RWPE2 (cell line): ENCODE data around the gene C12orf76.
"Not testable (repeated sequence)": the region's sequence is repeated elsewhere in the genome, so short reads cannot be mapped to it uniquely, and the experiment has no call there.

Experiments used
- ATAC-seq: fragments of 200-7000 bp; cut with Tn5 transposase; 3 replicates; pipeline ENCODE4 v1.9.1; 2021; ENCODE audit warnings: low read depth
- DNase-seq: peaks from one replicate; pipeline ENCODE4 v3.0.0-alpha.2; 2020; ENCODE audit warnings: low spot score
- H3K27ac ChIP-seq: fragments of 450-650 bp; 2 replicates; pipeline ENCODE4 v1.5.1; 2017; ENCODE audit warnings: mild to moderate bottlenecking; ENCODE audit not compliant: poor library complexity, severe bottlenecking
- H3K27me3 ChIP-seq: fragments of 250-450 bp; sonication (Bioruptor Pico); 2 replicates; pipeline ENCODE4 v1.5.1; 2021; ENCODE audit warnings: mild to moderate bottlenecking, moderate library complexity; ENCODE audit not compliant: insufficient read depth, poor library complexity, severe bottlenecking
- H3K36me3 ChIP-seq: fragments of 250-450 bp; sonication (Bioruptor Pico); 2 replicates; pipeline ENCODE4 v1.5.1; 2020; ENCODE audit warnings: low read depth, mild to moderate bottlenecking, moderate library complexity
- H3K4me1 ChIP-seq: fragments of 250-450 bp; sonication (Bioruptor Pico); 2 replicates; pipeline ENCODE4 v1.5.1; 2021; ENCODE audit warnings: mild to moderate bottlenecking, moderate library complexity; ENCODE audit not compliant: insufficient read depth, poor library complexity, severe bottlenecking
- H3K4me3 ChIP-seq: fragments of 250-450 bp; sonication (Bioruptor Pico); 2 replicates; pipeline ENCODE4 v1.5.1; 2021; ENCODE audit warnings: mild to moderate bottlenecking, moderate library complexity; ENCODE audit not compliant: severe bottlenecking
- H3K9me3 ChIP-seq: fragments of 250-450 bp; sonication (Bioruptor Pico); 2 replicates; pipeline ENCODE4 v1.5.1; 2021; ENCODE audit warnings: mild to moderate bottlenecking, moderate library complexity; ENCODE audit not compliant: severe bottlenecking
- TF ChIP-seq, protein P1 (sequence below): fragments of 450-650 bp; IDR thresholded peaks from one replicate; pipeline ENCODE4 v1.5.1; 2017; ENCODE audit warnings: mild to moderate bottlenecking, moderate library complexity; ENCODE audit not compliant: poor library complexity, severe bottlenecking

C12orf76 gene

DNA sequence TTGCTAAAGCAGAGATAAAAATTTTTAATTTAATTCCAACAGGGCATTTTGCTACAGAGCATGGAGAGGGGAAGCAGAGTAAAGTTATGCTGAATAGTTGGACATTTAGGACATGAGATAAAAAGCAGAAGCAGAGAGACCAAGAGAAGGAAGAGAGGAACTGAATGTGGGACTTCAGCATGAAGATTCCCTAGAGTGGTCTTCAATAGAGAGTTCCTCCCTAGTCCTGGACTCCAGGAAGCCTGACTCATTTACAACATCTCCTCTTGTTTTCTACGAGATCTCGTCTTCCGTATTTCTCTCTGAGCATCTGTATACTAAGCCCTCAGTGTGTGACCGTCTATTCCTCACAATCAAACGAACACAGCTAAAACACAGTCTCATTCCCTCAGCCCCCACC is 40.6 kb upstream of the C12orf76 start:
- H3K9me3 ChIP-seq, result no peaks in the 10 kb centered on the region
- TF ChIP-seq, protein P1, sequence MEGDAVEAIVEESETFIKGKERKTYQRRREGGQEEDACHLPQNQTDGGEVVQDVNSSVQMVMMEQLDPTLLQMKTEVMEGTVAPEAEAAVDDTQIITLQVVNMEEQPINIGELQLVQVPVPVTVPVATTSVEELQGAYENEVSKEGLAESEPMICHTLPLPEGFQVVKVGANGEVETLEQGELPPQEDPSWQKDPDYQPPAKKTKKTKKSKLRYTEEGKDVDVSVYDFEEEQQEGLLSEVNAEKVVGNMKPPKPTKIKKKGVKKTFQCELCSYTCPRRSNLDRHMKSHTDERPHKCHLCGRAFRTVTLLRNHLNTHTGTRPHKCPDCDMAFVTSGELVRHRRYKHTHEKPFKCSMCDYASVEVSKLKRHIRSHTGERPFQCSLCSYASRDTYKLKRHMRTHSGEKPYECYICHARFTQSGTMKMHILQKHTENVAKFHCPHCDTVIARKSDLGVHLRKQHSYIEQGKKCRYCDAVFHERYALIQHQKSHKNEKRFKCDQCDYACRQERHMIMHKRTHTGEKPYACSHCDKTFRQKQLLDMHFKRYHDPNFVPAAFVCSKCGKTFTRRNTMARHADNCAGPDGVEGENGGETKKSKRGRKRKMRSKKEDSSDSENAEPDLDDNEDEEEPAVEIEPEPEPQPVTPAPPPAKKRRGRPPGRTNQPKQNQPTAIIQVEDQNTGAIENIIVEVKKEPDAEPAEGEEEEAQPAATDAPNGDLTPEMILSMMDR, result no peak
- H3K4me3 ChIP-seq, result no peak overlapping the region
- H3K27ac ChIP-seq, result no peak overlapping the region
- DNase-seq (no peak), ATAC-seq (no peak)
- no peaks in the 10 kb centered on the region for H3K4me1 ChIP-seq
- H3K36me3 ChIP-seq, result no peaks in the 10 kb centered on the region
- no peaks in the 10 kb centered on the region for H3K27me3 ChIP-seq

DNA sequence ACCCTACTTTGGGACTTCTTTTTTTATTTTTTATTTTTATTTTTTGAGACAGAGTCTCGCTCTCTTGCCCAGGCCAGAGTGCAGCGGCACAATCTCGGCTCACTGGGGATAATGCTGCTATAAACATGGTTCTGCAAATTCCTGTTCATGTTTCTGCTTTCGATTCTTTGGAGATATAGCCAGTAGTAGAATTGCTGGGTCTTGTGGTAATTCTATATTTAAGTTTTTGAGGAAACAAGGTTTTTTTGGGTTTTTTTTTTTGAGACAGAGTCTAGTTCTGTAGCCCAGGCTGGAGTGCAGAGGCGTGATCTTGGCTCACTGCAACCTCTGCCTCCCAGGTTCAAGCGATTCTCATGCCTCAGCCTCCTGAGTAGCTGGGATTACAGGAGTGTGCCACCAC is 39.9 kb upstream of the C12orf76 start:
- DNase-seq, ATAC-seq, H3K9me3 ChIP-seq: not testable (repeated sequence)

DNA sequence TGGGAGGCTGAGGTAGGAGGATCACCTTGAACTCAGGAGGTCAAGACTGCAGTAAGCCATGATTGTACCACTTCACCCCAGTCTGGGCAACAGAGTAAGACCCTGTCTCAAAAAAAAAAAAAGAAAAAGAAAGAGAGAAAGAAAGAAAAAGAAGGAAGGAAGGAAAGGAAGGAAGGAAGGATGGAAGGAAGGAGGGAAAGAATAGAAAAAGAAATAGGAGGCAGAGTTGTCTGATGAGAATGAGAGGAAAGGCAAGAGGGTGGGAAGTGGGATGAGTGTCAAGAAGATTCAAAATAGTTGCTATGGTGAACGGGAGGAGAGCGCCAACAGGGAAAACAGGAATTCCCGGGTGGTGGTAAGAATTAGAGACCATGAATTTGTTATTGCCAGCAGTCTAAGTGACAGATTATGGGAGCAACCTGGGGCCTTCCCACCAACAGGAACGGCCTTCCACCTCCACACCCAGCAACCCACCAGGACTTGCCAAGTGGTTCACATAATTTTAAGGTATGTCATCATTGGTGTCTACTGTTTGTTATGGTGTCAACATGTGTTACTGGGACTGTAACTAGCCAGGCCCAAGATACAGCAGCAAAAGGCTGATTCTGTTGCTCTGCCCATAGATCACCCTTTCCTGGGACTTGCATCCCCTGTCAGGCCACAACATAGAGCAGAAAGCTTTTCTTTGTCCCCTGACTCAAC is 36.1 kb upstream of the C12orf76 start:
- no peak overlapping the region for H3K4me3 ChIP-seq
- H3K4me1 ChIP-seq, result no peaks in the 10 kb centered on the region
- H3K36me3 ChIP-seq, result no peaks in the 10 kb centered on the region
- TF ChIP-seq, protein P1, result no peak
- DNase-seq (no peak), ATAC-seq (no peak)
- no peak overlapping the region for H3K27ac ChIP-seq
- H3K9me3 ChIP-seq, result no peaks in the 10 kb centered on the region
- no peaks in the 10 kb centered on the region for H3K27me3 ChIP-seq

More for the DNA sequence above, 39.9 kb upstream of the C12orf76 start:
- H3K27me3 ChIP-seq, H3K36me3 ChIP-seq, H3K4me1 ChIP-seq, H3K27ac ChIP-seq, H3K4me3 ChIP-seq: not testable (repeated sequence)

DNA sequence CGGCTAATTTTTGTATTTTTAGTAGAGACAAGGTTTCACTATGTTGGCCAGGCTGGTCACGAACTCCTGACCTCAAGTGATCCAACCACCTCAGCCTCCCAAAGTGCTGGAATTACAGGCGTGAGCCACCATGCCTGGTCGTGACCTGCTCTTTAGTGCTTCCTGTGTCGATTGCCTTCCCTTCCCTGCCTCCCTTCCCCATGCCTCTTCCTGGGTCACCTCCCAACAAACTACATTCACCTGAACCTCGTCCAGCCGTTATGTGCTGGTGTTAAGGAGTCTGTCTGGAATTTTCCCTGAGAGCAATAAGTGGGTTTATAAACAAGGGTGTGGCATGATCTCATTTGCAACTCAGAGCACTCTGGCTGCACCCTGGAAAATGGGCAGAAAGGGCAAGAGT is 32.1 kb upstream of the C12orf76 start:
- Histone ChIP-seq H3K9me3 (no peaks in the 10 kb centered on the region), H3K36me3 (no peaks in the 10 kb centered on the region), H3K27ac (no peak overlapping the region), H3K4me1 (no peaks in the 10 kb centered on the region), H3K4me3 (no peak overlapping the region), H3K27me3 (no peaks in the 10 kb centered on the region)
- TF ChIP-seq, protein P1, result no peak
- ATAC-seq, result no peak
- no peak for DNase-seq

DNA sequence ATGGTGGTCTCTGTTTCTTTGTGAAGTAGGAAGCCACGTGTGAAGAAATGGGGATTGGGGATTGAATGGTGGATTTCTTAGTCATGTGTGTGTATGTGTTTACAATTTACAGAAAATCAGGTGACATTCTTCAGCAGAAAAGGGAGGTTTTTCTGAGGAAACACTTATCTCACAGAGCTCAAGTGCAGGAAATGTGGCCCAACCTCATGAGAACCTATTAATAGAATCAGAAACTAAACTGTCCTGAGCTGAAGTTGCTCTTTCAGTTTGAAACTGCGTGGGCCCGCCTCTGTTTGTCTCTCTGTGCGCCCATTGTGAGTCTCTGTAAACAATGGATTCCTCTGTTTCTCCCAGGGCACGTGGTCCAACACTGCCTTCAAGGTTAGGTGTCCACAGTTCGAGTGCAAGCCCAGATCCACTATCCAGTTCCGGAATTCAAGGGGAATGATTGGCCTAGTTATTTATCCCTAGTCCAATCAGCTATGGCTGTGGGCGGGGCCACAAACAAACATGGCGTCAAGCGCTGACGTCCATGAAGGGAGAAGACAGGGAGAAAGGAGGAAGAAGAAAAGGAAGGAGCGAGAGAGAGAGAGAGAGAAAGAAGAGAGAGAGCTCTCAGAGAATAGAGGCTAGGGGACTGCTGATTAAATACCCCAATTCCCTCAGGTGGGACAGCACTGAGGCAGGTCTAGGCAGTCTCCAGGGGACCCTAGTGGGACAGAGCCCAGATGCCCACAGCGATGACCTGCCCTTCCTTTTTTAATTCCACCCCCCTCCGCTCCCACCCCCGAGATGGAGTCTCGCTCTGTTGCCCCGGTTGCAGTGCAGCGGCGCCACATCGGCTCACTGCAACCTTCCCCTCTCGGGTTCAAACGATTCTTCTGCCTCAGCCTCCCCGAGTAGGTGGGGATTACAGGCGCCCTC is 31.4 kb upstream of the C12orf76 start:
- Histone ChIP-seq H3K27ac (no peak overlapping the region), H3K9me3 (no peaks in the 10 kb centered on the region), H3K4me1 (no peaks in the 10 kb centered on the region), H3K36me3 (no peaks in the 10 kb centered on the region), H3K27me3 (no peaks in the 10 kb centered on the region), H3K4me3 (no peak overlapping the region)
- DNase-seq, result no peak
- ATAC-seq, result no peak
- TF ChIP-seq, protein P1, result no peak
